TTC549 (cell line): ENCODE results near the gene ABHD16B.

Experiments
- FAIRE-seq: peaks from 2 replicates; lab custom pipeline; 2012; peaks lifted over from hg19 to GRCh38; lab: Jason Lieb, UNC

ABHD16B gene

GRCh38 chr20:63895952-63896263, 34.6 kb downstream of the ABHD16B start:
- no peak for FAIRE-seq

GRCh38 chr20:63896264-63897105, 35.2 kb downstream of the ABHD16B start:
- no peak for FAIRE-seq

- FAIRE-seq, result no peak
Measured at GRCh38 chr20:63897978-63898561, 36.8 kb downstream of the ABHD16B start.

DNA sequence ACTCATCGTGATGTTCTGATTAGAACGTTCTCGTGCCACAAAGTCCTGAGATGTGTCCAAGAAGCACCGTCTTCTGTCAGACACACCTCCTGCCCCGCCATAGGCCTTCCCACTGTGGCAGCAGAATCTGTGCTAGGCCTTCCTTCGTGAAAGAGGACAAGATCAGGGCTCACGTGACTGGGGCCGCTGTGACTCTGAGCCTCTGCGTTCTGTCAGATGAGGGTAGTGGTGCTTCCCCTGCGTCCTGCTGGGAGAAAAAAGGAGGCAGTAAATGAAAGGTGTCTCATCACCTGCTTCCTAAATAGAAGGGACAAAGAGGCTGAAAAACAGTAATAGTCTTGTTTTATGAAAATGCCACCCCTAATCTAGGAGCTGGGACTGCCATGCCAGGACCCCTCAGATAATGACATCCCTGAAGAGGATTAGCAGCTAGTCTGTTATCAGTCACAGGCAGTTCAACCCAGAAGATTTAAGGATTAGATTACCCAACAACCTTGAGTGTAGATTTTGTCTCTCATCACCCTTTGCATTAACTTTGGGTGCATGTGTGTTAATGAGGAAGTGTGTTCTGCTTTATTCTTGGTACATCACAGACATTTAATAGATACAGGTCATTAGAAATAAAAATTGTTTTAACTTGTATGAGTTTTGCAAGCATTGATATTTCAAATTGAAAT, 37.7 kb downstream of the ABHD16B start:
- no peak for FAIRE-seq

DNA sequence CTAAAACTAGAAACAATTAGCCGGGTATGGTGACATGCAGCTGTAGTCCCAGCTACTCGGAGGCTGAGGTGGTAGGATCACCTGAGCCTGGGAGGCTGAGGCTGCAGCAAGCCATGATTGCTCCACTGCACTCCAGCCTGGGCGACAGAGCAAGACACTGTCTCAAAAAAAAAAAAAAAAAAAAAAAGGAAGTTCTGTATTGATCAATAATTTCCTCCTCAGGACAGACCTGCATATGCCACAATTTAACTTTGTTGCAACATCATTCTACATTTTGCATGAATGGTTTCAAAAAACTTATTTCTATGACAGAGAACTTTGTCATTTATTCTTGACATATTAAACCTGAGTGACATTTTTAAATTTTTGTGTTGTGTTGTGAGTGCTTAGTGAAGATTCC, 39.1 kb downstream of the ABHD16B start:
- no peak for FAIRE-seq

DNA sequence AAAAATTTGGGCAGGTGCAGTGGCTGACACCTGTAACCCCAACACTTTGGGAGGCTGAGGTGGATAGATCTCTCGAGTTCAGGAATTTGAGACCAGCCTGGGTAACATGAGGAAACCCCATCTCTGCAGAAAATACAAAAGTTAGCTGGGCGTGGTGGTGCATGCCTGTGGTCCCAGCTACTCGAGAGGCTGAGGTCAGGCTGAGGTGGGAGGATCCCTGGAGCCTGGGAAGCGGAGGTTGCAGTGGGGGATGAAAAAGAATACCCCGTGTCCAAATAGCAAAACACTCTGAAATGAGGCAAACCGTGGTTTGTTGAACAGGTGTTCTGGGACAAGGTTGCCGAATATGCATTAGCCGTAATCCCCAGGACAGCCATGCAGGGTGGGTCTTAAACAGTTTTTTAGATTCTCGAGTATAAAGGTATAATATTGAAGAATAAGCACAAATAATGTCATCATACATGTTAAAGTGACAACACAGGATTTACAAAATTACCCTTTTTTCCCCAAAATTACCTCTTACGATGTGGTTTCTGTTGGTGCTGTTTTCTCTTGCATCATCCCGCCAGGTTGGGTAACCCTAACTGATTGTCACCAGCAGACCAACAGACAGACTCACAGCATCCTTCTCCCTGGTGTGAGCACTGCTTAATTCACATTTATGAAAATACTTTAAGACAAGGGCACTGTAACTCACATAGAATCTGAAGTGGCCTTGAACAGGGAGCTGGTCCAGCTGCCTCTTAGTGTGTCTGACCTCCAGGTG, 42.7 kb downstream of the ABHD16B start:
- no peak for FAIRE-seq

DNA sequence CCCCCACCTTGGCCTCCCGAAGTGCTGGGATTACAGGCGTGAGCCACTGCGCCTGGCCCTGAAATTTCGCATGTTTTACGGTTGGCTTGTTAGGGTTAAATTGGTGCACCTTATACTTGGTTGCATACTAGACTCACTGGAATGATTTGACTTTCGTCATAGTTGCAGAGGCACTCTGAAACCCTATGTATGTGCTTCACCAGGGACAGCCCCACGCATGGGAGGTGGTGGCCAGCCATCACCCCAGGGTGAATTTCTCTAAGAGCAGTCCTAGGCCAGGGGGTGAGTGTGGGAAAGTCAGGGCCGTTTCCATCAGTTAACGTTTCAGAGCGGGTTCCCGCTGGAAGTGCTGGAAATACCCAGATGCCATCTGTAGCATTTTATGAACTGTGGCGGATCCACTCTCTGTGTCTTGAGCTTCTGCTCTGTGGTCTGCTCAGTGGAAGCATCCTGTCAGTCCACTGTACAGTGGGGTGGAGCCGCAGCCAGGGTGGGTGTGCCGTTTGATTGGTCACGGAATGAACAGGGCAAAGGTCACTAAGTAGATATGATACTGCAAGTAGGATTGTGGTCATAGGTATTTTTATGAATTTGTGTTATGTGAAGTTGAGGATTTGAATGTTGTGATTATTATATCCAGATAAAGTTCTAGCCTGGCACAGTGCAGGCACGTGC, 46.8 kb downstream of the ABHD16B start:
- FAIRE-seq, result no peak

GRCh38 chr20:63911176-63911575, 49.9 kb downstream of the ABHD16B start:
- FAIRE-seq, result no peak
